Effector CD8-positive, alpha-beta T cell (primary cell): ENCODE data around the gene LRMDA.
"Not testable (repeated sequence)": the region's sequence is repeated elsewhere in the genome, so short reads cannot be mapped to it uniquely, and the experiment has no call there.

Experiments used
- DNase-seq: peaks from one replicate; lab custom pipeline; 2025; lab: John Stamatoyannopoulos, UW

Gene LRMDA

GRCh38 chr10:76045174-76045573 is 613.8 kb downstream of the LRMDA start:
- DNase-seq: no peak

- no peak for DNase-seq
Measured at GRCh38 chr10:76047521-76047920, 616.1 kb downstream of the LRMDA start.

- no peak for DNase-seq
Measured at GRCh38 chr10:76049581-76050290, 618.3 kb downstream of the LRMDA start.

GRCh38 chr10:76050291-76050625 is 618.8 kb downstream of the LRMDA start:
- DNase-seq: no peak

- DNase-seq: no peak
Measured at GRCh38 chr10:76051007-76051936, 619.8 kb downstream of the LRMDA start.

- DNase-seq: no peak
Measured at GRCh38 chr10:76052682-76053503, 621.5 kb downstream of the LRMDA start.

GRCh38 chr10:76055466-76055865 is 624.0 kb downstream of the LRMDA start:
- no peak for DNase-seq

GRCh38 chr10:76055963-76056362 is 624.5 kb downstream of the LRMDA start:
- no peak for DNase-seq

GRCh38 chr10:76060993-76061392 is 629.6 kb downstream of the LRMDA start:
- DNase-seq: not testable (repeated sequence)

- DNase-seq: no peak
Measured at GRCh38 chr10:76066457-76066856, 635.0 kb downstream of the LRMDA start.

GRCh38 chr10:76067447-76067846 is 636.0 kb downstream of the LRMDA start:
- no peak for DNase-seq

GRCh38 chr10:76068856-76069255 is 637.4 kb downstream of the LRMDA start:
- DNase-seq: no peak

- no peak for DNase-seq
Measured at GRCh38 chr10:76070916-76071315, 639.5 kb downstream of the LRMDA start.

- no peak for DNase-seq
Measured at GRCh38 chr10:76071653-76072365, 640.4 kb downstream of the LRMDA start.

GRCh38 chr10:76072384-76072783 is 641.0 kb downstream of the LRMDA start:
- DNase-seq: no peak

GRCh38 chr10:76073524-76073923 is 642.1 kb downstream of the LRMDA start:
- DNase-seq: no peak

GRCh38 chr10:76074659-76075058 is 643.2 kb downstream of the LRMDA start:
- DNase-seq: no peak

- no peak for DNase-seq
Measured at GRCh38 chr10:76080451-76080850, 649.0 kb downstream of the LRMDA start.

- DNase-seq: no peak
Measured at GRCh38 chr10:76080991-76081390, 649.6 kb downstream of the LRMDA start.

GRCh38 chr10:76082232-76082631 is 650.8 kb downstream of the LRMDA start:
- no peak for DNase-seq

GRCh38 chr10:76082956-76083355 is 651.5 kb downstream of the LRMDA start:
- no peak for DNase-seq
